NCI-H748 treated with DMSO at 0.1 percent for 48 hours (cell line): ENCODE results near the gene CTLA4.

Experiments
- DNase-seq: peaks from one replicate; lab custom pipeline; 2025; lab: John Stamatoyannopoulos, UW

CTLA4 gene

DNA sequence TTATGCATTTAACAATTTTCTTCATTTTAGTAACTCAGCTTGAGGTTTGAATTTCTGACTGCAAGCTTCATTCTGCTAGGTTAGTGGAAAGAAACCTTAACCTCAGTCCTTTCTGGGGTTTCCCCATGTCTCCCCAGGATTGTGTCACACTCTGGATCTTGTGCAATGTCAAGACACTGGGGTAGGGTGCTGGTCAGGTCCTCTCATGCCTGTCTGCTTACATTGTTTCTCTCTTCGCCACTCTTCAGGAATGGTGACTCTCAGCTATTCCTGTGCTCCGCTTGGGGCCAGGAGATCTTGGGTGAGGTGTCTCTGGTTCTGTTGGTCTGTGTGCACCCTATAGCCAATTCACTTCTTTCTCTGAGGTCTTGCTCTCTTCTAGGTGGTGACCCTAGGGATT is 23.9 kb downstream of the CTLA4 start:
- DNase-seq = no peak

DNA sequence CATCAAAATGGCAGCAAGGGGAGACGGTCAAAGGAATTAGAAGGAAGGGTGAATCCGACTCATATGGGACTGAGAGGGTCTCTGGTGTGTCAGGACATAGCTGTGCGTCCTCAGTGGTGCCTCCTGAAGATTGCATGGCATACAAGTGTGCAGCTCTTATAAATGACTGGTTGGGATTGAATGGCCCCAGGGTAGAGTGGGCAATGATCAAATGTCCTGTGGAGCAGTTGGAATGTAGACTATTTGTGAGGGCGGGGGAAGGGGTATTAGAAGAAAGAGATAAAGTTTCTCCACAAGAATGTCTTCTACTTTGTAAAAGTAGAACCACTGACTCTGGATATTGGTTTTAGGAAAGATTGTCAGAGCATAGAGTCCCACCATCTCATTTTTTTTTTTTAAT is 24.6 kb downstream of the CTLA4 start:
- DNase-seq = no peak

DNA sequence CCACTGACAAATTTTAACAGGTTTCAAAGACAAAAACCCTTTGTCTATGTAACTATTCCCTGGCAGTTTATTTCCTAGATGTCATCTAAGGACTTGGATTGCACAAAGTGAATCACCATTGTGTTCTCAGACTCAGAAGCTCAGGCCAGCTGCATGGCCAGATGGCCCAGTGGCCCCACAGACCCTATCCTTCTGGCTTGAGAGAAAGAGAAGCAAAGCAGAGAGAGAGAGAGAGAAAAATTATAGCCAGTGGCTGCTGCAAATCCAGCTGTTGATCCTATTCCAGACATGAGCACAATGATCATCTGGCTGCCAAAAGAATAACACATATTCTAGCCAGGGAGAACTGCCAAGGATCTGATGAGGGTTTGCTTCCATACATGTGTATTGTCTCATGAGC is 25.8 kb downstream of the CTLA4 start:
- no peak for DNase-seq

DNA sequence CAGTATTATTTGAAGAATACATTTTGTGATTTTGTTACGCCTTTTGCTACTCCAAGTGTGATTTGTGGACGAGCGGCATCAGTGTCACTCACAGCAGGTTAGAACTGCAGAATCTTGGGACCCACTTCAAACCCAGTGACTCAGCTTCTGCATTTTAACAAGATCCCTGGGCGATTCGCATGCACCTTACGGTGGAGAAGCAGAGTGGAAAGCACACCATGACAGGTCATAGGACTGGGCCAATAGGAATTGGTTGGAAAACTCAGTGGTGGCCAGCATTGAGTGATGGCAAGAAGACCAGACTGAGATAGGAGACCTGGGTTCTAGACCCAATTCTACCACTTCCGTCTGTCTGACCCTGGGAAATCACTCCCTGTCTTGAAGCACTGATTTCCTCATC is 26.3 kb downstream of the CTLA4 start:
- DNase-seq = no peak

DNA sequence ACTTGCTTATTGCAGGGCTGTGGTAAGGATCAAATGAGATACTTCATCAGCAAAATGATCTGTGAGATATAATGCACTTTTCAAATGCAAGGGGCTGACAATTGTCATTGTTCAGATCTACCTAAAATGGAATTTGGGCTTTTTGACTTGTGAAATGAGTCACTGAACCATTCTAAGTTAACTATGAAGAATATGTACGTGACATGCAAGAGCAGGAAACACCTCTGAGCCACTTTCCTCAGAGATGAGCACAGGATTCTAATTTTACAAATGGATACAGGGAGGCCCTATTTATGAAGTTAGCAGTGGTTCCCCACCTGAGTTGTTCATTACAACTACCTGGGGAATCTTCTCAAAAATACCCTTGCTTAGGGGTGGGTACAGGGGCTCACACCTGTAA is 26.7 kb downstream of the CTLA4 start:
- no peak for DNase-seq

DNA sequence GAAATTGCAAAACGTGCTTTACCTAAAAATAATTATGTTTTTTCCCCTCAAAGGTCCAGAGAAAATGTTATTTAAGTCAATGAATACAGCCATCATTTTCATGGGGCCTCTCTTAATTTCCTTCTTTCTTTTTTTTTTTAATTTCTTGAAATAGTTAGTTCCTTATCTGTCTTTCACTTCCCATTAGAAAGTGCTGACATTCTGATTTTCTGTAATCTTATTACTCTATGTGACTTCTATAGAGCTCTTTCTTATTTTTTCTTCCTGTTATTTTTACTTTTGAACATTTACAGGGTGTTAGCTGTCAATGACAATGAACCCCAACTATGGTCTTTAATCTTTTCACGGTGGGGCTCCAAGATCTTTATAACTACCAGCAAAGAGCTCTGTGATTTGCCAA is 30.0 kb downstream of the CTLA4 start:
- no peak for DNase-seq

DNA sequence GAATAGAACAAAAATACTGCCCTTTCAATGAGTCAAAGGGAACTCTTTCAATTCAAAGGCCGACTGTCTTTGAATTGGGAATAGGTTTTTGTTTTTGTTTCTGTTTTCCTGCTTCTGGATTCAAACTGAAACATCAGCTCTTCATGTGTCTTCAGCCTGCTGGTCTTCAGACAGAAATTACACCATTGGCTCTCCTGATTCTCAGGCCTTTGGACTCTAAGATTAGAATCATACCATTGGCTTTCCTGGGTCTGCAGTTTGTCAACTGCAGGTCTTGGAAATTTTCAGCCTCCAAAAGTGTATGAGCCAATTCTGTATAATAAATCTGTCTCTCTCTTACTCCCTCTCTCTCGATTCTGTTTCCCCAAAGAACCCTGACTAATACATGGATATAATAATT is 31.1 kb downstream of the CTLA4 start:
- DNase-seq = no peak

DNA sequence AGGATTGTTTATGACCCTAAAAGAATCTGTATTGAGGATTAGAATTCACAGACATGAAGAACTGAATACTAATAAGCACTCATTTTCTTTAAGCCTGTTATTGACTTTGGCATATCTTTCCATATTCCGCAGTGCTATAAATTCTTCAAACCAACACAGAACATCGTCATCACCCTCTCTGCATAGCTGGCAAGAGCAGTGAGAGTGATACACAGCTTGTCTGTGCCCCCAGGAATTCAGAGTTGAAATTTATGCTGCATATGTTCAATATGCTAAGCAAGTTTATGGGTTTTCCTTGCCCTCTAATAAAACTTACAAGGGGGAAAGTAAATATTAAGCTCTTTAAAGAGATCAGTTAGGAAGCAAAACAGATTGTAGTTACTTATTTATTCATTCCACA is 32.7 kb downstream of the CTLA4 start:
- DNase-seq = no peak

DNA sequence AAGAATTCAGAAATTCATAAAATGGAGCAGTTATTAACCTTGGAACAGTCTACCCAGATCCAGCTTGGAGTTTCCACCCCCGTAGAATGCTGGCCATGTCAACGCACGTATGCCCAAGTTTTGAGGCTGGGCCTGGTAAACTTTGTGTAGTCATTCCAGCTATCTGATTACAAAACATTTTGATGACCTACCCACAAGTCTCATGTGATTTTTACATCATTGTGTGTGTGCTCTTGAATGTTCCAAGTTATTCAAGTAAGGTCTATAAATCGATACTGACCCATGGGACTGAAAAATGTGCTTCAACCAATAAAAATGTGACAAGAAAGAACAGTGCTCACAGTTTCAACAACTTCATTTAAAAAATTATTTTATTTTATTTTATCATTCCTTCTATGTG is 36.5 kb downstream of the CTLA4 start:
- DNase-seq = no peak

DNA sequence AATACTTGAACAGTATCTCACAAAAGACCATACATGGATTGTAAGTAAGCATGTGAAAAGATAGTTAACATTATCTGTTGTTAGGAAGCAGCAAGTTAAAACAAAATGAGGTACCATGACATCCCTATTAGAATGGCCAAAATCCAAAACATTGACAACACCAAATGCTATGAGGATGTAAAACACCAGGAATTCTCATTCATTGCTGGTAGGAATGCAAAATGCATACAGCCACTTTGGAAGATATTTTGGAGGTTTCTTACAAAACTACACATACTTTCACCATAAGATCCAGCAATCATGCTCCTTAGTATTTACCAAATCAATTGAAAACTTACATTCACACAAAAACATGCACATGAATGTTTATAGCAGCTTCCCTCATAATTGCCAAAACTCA is 38.1 kb downstream of the CTLA4 start:
- no peak for DNase-seq

DNA sequence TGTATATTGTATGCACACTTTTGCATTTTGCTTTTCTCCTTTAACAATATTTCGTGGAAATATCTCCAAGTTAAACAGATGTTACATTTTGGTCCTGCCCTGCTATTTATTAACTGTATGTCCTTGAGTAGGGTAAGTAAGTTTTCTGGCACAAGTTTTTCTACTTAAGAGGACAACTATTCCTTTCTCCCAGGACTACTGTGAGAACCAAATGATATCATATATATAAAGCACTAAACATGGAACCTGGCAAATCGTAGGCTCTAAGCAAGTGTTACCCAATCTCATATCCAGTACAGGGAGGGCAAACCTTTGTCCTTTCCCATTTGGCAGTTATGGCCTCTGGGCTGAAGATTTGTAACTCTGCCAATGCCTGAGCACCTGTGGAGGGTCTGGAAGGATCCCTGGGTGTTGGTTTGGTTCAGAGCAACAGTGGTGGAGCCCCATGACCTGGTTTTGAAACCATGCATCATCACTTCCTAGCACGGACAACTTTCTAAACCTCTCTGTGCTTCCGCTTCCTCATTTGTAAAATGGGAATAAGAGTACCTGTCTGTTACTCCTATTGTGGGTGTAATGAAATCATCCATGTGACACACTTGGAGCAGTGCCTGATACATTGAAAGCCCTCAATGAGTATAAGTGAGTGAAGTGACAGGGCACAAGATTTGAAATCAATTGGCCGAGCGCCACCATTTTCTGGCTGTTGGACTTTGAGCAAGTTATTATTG is 40.7 kb downstream of the CTLA4 start:
- no peak for DNase-seq

DNA sequence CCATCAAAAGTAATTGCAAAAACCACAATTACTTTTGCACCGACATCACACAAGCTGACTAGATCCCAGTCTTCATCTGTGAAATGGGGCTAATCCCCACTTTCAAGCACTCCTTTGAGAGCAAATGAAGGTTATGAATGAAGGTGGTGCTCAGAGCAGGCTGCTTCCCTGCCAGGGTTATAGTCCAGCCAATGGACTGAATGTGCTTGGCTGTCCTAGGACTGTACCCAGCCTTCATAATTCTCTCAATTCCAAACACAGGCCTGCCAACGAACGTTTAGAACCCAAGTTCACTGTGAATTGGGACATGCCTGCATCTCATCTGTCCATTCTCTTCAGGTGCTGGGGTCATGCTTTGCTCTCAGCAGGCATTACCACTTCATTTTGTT is 41.2 kb downstream of the CTLA4 start:
- no peak for DNase-seq

DNA sequence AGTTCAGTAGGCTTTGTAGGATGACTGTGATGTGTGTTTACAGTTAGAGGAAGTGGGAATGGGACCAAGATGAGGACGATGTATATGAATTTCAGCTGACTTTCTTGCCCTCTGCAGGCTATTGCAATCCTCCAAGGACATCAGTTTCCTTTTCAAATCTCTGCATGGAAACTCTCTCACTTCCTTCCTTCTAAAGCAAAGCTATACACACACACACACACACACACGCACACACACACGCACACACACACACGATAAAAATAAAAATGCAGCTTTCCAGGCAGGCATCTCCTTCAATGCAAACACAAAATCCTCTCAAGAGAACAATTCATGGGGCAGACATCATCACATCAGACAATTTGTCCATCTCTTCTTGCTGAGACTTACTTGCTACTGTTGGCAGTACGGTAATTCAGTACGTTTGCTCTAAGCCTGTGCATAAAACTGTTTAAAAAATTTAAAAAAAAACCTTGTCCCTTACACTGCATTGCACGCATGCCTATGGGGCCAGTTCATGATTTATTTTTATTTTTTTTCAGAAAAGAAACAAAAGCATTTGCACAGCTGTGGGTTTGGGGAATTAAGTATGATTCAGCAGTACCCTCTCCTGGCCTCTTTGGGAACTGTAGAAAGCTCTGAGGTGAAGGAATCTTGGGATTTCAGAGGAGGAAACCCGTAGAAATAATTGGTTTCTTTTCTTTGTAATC is 41.8 kb downstream of the CTLA4 start:
- peak; percentile 30 for DNase-seq

DNA sequence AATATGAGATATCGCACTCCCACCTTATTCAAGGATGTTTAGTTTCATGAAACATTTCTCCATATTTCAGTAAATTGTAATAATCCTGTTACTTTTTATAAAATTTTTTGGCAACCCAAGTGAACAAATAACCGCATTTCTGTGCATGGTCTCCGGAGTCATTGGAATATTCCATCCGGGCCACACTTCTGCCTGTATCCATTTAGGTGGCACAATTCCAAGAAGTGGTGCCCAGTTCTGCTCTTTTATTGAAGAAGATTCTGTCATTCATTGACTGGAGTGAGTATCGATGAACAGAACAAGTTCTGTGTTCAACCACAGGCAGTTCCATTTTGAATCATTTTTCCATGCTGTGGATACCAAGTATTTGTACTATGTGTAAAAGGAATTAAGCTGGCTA is 42.4 kb downstream of the CTLA4 start:
- no peak for DNase-seq

DNA sequence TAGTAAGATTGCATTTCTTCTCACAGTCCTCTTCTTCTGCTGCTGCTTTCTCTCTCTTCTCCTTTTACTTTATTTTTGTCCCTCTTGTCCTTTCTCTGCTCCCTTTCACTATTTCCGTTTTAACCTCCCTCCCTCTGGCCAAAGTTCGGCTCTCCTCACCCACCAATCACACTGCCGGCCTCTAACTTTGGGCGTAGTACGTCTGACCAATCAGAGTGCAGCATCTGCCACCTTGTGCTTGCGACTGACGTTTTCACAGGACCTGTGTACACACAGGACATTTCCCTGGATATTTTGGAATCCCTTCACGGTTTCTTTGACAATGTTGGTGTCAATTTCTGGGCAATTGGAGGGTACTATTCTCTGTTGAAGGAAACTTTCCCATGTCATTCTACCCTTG is 46.4 kb downstream of the CTLA4 start:
- no peak for DNase-seq

DNA sequence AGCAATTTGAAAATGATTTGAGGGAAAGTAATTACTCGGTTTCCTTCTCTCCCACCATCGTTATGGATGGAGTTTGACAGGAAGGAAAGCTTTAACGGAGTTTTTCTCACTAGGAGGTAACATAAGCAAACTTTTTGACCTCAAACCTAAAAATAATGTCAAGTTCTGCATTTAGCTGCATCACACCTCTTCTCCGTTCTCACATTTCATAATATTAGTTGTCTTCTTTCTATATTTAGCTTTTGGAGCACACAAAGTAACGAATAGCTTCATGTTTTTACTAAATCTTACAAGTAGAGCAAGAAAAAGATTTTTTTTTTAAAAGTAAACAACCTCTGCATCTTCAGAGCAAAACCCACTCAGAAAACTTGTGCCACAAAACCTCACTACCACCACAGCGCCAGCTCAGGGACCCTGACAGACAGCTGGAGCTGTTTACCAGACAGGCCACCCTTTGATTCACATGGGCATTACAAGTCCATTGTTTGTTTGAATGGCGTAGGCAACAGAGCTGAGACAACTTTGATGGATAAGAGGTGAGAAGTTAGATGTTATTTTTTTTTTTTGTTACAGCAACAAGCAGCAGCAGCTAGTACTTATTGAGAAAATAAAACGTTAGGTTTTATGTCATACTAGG is 47.1 kb downstream of the CTLA4 start:
- no peak for DNase-seq

DNA sequence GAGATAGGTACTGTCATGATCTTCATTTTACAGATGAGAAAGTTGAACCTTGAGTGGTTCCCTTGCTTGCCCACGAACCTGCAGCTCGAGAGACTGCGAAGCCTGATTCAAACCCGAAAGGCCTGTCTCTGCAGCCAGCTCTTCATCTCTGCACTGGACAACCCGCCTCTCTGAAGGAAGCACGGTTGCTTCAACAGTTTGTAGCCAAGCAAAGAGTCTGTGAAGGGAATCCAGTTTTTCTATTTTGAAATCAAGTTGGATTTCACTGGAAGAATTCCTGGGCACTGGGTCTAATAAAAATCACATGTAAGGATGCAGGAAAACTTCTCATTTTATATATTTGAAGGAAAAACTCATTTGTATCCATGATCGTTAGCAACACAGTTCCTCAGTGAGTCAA is 47.7 kb downstream of the CTLA4 start:
- DNase-seq = no peak

DNA sequence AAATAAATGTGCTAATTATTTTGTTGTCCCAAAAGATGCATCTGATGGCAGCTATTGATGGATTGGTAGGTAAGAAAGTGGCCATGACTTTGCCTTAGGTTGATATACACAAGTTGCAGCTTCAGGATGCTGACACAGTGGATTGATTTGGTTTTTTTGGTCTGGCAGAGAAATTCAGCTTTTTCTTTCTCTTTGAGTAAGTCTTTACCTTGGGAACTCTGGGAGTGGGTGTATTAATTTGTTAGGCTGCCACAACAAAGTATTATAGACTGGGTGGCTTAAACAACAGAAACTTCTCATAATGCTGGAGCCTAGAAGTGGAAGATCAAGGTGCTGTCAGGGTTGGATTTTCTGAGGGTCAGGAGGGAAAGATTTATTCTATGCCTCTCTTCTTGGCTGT is 49.2 kb downstream of the CTLA4 start:
- DNase-seq = no peak

DNA sequence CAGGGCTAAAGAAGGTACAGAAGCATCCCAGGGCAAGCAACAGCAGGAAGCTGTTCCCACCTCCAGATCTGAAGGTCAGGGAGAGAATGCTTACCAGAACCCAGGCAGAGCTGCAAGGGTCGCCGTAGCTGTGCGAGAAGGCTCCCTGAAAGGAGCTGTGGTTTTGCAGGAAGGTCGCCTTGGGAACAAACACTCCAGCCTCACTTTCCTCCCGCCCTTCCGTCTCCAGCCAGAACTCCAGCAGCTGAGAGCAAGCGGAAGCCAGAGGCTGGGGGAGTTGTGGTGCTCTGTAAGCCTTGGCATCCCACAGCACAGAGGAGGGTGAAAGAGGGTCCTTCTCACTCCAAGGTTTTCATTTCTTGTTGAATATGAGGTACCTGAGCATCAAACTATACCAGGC is 50.7 kb downstream of the CTLA4 start:
- no peak for DNase-seq

DNA sequence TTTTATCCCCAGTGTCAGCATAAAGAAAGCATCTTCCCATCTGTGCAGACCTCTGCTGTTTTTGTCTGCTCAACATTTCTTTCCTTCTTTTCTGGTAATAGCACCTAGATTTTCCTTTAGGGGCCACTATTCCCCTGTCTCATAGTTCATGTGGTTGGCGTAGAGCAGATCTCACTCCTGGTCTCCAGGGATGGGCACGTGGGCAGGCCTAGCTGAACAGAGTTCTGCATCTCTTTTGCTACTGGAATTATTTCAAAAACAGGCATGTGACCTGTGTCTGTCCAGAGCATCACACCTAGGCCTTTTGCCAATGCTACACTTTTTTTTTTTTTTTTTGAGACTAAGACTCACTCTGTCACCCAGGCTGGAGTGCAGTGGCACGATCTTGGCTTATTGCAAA is 51.3 kb downstream of the CTLA4 start:
- no peak for DNase-seq
